ENCODE results near the gene TPRN. TPM values are rescaled to one million over a fixed set of nuclear protein-coding genes. Genes with fewer than 3 reads are reported as not detected.

TPRN gene
- total RNA-seq, 1 donor from 2014 or later: 2.2 TPM

GRCh38 chr9:137173796-137174664 lies 26.5 kb downstream of the TPRN start:
- no peak for DNase-seq (ENCODE audit: low spot score)

- DNase-seq (ENCODE audit: low spot score): no peak
Measured at GRCh38 chr9:137172901-137173795, 27.4 kb downstream of the TPRN start.

GRCh38 chr9:137171149-137171900 lies 29.2 kb downstream of the TPRN start:
- DNase-seq (ENCODE audit: low spot score): no peak

- DNase-seq (ENCODE audit: low spot score): no peak
Measured at GRCh38 chr9:137170486-137171148, 29.9 kb downstream of the TPRN start.

GRCh38 chr9:137169896-137170358 lies 30.6 kb downstream of the TPRN start, which contains the start of gene LRRC26:
TSS of gene LRRC26 (minus strand) at chr9:137170051. CDS start at chr9:137169943, 108 bp downstream.
- DNase-seq (ENCODE audit: low spot score): no peak

- peak; percentile 13 for DNase-seq (ENCODE audit: low spot score)
Measured at GRCh38 chr9:137168904-137169856, 31.4 kb downstream of the TPRN start.

- DNase-seq (ENCODE audit: low spot score): no peak
Measured at GRCh38 chr9:137168573-137168903, 32.0 kb downstream of the TPRN start.

- DNase-seq (ENCODE audit: low spot score): no peak
Measured at GRCh38 chr9:137167747-137168572, 32.6 kb downstream of the TPRN start.

- DNase-seq (ENCODE audit: low spot score): no peak
Measured at GRCh38 chr9:137167277-137167746, 33.2 kb downstream of the TPRN start.

- DNase-seq (ENCODE audit: low spot score): no peak
Measured at GRCh38 chr9:137166380-137167229, 33.9 kb downstream of the TPRN start.

- no peak for DNase-seq (ENCODE audit: low spot score)
Measured at GRCh38 chr9:137165250-137165836, 35.2 kb downstream of the TPRN start.

GRCh38 chr9:137164370-137165249 lies 35.9 kb downstream of the TPRN start:
- DNase-seq (ENCODE audit: low spot score): no peak

- DNase-seq (ENCODE audit: low spot score): no peak
Measured at GRCh38 chr9:137163805-137164204, 36.7 kb downstream of the TPRN start.

- no peak for DNase-seq (ENCODE audit: low spot score)
Measured at GRCh38 chr9:137163365-137163715, 37.2 kb downstream of the TPRN start.

GRCh38 chr9:137162505-137163364 lies 37.8 kb downstream of the TPRN start:
- no peak for DNase-seq (ENCODE audit: low spot score)
